MM.1S (cell line): Measurements from ENCODE around the gene PRICKLE3.

Experiments
- EZH2 ChIP-seq: fragments of 300-600 bp; sonication (generic); optimal IDR thresholded peaks from 2 replicates; pipeline ENCODE3; 2017; ENCODE audit warnings: low read depth, mild to moderate bottlenecking, antibody characterized with exemption, low read length, mixed read lengths
- EZH2phosphoT487 ChIP-seq: fragments of 300-600 bp; sonication (generic); IDR thresholded peaks from 2 replicates; pipeline ENCODE4 v1.6.1; 2018; ENCODE audit warnings: antibody characterized with exemption, low read length
- TF ChIP-seq, protein P1 (sequence below): fragments of 300-600 bp; sonication (generic); IDR thresholded peaks from 2 replicates; pipeline ENCODE4 v1.5.1; 2016; ENCODE audit warnings: antibody characterized with exemption, low read length, mixed read lengths

DNA sequence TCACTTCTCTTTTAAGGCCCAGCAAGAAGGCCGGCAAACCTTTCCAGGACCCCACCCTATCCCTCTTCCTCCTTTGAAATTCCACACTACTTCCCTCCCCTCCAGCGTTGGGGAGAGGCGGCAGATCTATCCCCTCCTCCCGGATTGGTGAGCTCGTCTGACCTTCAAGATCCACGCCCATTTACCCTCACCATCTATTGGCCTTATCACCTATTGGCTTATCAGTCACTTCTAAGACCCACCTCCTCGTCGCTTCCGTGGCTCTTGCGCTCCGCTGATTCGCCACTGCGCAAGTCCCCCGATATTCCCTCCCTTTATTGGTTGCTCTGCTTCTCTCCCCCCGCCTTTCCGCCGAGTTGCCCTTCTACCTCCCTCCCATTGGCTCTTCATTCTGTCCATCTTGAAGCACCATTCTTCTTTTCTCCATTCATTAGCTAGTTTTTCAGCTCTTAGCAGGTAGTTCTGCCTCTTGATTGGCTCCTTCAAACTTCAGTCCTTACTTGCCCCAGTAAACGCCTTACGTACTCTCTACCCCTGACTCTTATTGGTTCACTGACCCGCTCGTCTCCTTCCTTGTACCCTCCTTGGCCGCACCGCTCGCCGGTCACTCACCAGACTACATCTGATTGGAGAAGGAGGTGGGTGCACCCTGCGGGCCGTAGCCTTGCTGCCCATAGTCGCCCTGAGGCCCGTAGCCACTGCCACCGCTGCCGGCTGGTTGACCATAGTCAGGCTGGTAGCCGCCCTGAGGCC, 4.8 kb upstream of the PRICKLE3 start:
- TF ChIP-seq, protein P1, sequence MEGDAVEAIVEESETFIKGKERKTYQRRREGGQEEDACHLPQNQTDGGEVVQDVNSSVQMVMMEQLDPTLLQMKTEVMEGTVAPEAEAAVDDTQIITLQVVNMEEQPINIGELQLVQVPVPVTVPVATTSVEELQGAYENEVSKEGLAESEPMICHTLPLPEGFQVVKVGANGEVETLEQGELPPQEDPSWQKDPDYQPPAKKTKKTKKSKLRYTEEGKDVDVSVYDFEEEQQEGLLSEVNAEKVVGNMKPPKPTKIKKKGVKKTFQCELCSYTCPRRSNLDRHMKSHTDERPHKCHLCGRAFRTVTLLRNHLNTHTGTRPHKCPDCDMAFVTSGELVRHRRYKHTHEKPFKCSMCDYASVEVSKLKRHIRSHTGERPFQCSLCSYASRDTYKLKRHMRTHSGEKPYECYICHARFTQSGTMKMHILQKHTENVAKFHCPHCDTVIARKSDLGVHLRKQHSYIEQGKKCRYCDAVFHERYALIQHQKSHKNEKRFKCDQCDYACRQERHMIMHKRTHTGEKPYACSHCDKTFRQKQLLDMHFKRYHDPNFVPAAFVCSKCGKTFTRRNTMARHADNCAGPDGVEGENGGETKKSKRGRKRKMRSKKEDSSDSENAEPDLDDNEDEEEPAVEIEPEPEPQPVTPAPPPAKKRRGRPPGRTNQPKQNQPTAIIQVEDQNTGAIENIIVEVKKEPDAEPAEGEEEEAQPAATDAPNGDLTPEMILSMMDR: no peak
- TF ChIP-seq EZH2 (no peak), EZH2phosphoT487 (no peak)
